Liver (tissue), 9 donors: ENCODE data around the gene ZFYVE28. TPM values are rescaled to one million over a fixed set of nuclear protein-coding genes. Genes with fewer than 3 reads are reported as not detected.

Source experiments
- DNase-seq: peaks from one replicate; pipeline ENCODE4 v3.0.0-alpha.2; 2017; ENCODE audit warnings: low spot score
- H3K27ac ChIP-seq, 2 donors: one replicate each; pipeline ENCODE4 v1.7.0; 2013; ENCODE audit warnings: inconsistent platforms in 2 of 2, low read length in 2 of 2, control low read depth in 1 of 2, low read depth in 1 of 2, mild to moderate bottlenecking in 1 of 2
- H3K27me3 ChIP-seq, 4 donors: one replicate each; pipeline versions ENCODE4 v1.6.1 to v1.7.0; 2013; ENCODE audit warnings: low read length in 3 of 4, inconsistent platforms in 1 of 4, mild to moderate bottlenecking in 1 of 4, moderate library complexity in 1 of 4; ENCODE audit not compliant: control insufficient read depth in 4 of 4, insufficient read depth in 4 of 4
- H3K36me3 ChIP-seq, 4 donors: one replicate each; pipeline versions ENCODE4 v1.6.1 to v1.7.0; 2013; ENCODE audit warnings: low read length in 3 of 4, mild to moderate bottlenecking in 3 of 4, low read depth in 1 of 4, moderate library complexity in 1 of 4; ENCODE audit not compliant: control insufficient read depth in 4 of 4, insufficient read depth in 3 of 4
- H3K4me1 ChIP-seq, 4 donors: one replicate each; pipeline versions ENCODE4 v1.6.1 to v1.7.0; 2013; ENCODE audit warnings: low read length in 3 of 4, mild to moderate bottlenecking in 3 of 4, moderate library complexity in 1 of 4; ENCODE audit not compliant: control insufficient read depth in 4 of 4, insufficient read depth in 4 of 4
- H3K4me3 ChIP-seq, 3 donors: one replicate each; pipeline versions ENCODE4 v1.6.1 to v1.7.0; 2013; ENCODE audit warnings: low read length in 3 of 3, control low read depth in 1 of 3, low read depth in 1 of 3, mild to moderate bottlenecking in 1 of 3
- H3K9ac ChIP-seq, 2 donors: one replicate each; pipeline ENCODE4 v1.7.0; 2013; ENCODE audit warnings: low read length in 2 of 2, mild to moderate bottlenecking in 2 of 2, moderate library complexity in 2 of 2, control low read depth in 1 of 2, low read depth in 1 of 2
- H3K9me3 ChIP-seq, 4 donors: one replicate each; pipeline versions ENCODE4 v1.6.1 to v1.7.0; 2013; ENCODE audit warnings: low read length in 3 of 4; ENCODE audit not compliant: control insufficient read depth in 4 of 4
- ATF3 ChIP-seq: IDR thresholded peaks from 2 replicates; pipeline ENCODE4 v1.6.1; 2016; ENCODE audit warnings: antibody characterized with exemption
- CTCF ChIP-seq: fragments of 150-350 bp; IDR thresholded peaks from 2 replicates; pipeline ENCODE4 v1.5.1; 2017; ENCODE audit warnings: improper control_type of control experiment, low read depth, low read length; ENCODE audit not compliant: missing input control
- MAX ChIP-seq: IDR thresholded peaks from 2 replicates; pipeline ENCODE4 v1.6.1; 2016; ENCODE audit warnings: antibody characterized with exemption
- REST ChIP-seq: IDR thresholded peaks from 2 replicates; pipeline ENCODE4 v1.6.1; 2016; ENCODE audit warnings: antibody characterized with exemption, mild to moderate bottlenecking
- RXRA ChIP-seq, 2 donors: IDR thresholded peaks; 2 replicates each; pipeline ENCODE4 v1.6.1; 2017 to 2018; ENCODE audit warnings: antibody characterized with exemption in 2 of 2, mild to moderate bottlenecking in 1 of 2
- SP1 ChIP-seq: IDR thresholded peaks from 2 replicates; pipeline ENCODE4 v1.6.1; 2018; ENCODE audit warnings: antibody characterized with exemption, mild to moderate bottlenecking
- TAF1 ChIP-seq: conservative IDR thresholded peaks from 2 replicates; pipeline ENCODE4 v1.6.1; 2016; ENCODE audit warnings: antibody characterized with exemption, mild to moderate bottlenecking
- YY1 ChIP-seq: IDR thresholded peaks from 2 replicates; pipeline ENCODE4 v1.6.1; 2016; ENCODE audit warnings: antibody characterized with exemption, mild to moderate bottlenecking
- WGBS: extraction: QIAGEN DNeasy Blood & Tissue Kit; methylation state at CpG from one replicate; pipeline ENCODE4 v1.1.7; 2013; 5-methylcytosine and 5-hydroxymethylcytosine counted together
- polyA plus RNA-seq, 2 donors: library from polyadenylated mRNA; stranded (reverse) in 1 of 2; unstranded in 1 of 2; fragments of 200-250 nt in 1 of 2; fragments of >200 nt in 1 of 2; fragmentation: Nextera tagmentation in 1 of 2; extraction: Ambion mirVana in 1 of 2; gene quantifications; one replicate each; pipeline versions ENCODE4 v1.2.1 to v1.2.3, GENCODE V29; 2013 to 2015
- total RNA-seq, 2 donors: library from RNA; depleted of rRNA; stranded (reverse); fragments of >200 nt; gene quantifications; one replicate each; pipeline ENCODE4 v1.2.3, GENCODE V29; 2014
- donor health status: healthy.
- donor health status: healthy.
- donor health status: healthy.
- donor health status: healthy.
- donor health status: healthy.

Gene ZFYVE28
- total and polyA plus RNA-seq, 4 donors: 2.0 to 6.1 (median 2.7) TPM

- TF ChIP-seq REST (no peak), MAX (no peak), CTCF (no peak), YY1 (no peak), RXRA (IDR thresholded peaks at IDR 0.05) (no peak), SP1 (no peak), ATF3 (no peak)
- no peak overlapping the region for H3K4me3 ChIP-seq
- H3K36me3 ChIP-seq: no peaks in the 10 kb centered on the region
- no peak overlapping the region for H3K27ac ChIP-seq
- H3K4me1 ChIP-seq: peaks cover 5 to 10% (median 8%) of the 10 kb centered on the region in 4 donors
- WGBS: 90% methylated on average over 38 of the region's 38 CpGs
- DNase-seq: no peak
- no peaks in the 10 kb centered on the region for H3K9me3 ChIP-seq
- no peaks in the 10 kb centered on the region for H3K27me3 ChIP-seq
- H3K9ac ChIP-seq: no peak overlapping the region
These were observed 40.4 kb upstream of the ZFYVE28 start for GRCh38 chr4:2458546-2459491.

GRCh38 chr4:2457481-2458295, 39.2 kb upstream of the ZFYVE28 start:
- no peak for TF ChIP-seq YY1
- TF ChIP-seq TAF1: no peak
- H3K9ac ChIP-seq: no peak overlapping the region
- 88% methylated on average over 24 of the region's 24 CpGs for WGBS
- H3K36me3 ChIP-seq: no peaks in the 10 kb centered on the region
- H3K27me3 ChIP-seq: no peaks in the 10 kb centered on the region
- no peaks in the 10 kb centered on the region for H3K9me3 ChIP-seq
- no peak overlapping the region for H3K4me3 ChIP-seq
- no peak overlapping the region for H3K27ac ChIP-seq
- peaks cover 4 to 5% (median 4%) of the 10 kb centered on the region in 4 donors for H3K4me1 ChIP-seq
- no peak for DNase-seq
